ENCODE results near the gene CPSF4L. TPM values are rescaled to one million over a fixed set of nuclear protein-coding genes. Genes with fewer than 3 reads are reported as not detected.

The CPSF4L gene
- total and polyA plus RNA-seq, 12 donors, result not detected

DNA sequence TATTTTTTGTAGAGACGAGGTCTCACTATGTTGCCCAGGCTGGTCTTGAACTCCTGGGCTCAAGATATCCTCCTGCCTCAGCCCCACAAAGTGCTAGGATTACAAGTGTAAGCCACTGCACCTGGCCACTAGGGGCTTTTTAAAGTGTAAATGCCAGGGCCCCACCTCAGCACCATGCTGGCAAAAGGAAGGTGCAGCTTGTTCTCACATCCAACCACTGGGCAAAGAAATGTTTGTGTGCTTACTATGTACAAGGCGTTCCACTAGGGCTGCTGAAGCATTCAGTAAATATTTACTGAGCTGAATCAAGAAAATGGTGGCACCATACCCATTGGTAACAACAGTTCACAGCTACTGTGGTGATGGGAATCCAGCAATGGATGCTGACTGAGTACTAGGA lies 46.2 kb downstream of the CPSF4L start:
- 96 to 100% (median 98%) methylated on average over 2 of the region's 2 CpGs for WGBS, 4 donors
- Histone ChIP-seq H3K36me3 (replicated peaks in 1 of 2) (peaks cover 0 to 12% of the 10 kb centered on the region in 2 donors), H3K27ac (no peak overlapping the region), H3K9me3 (replicated peaks in 1 of 3) (no peaks in the 10 kb centered on the region), H3K4me3 (no peak overlapping the region), H3K4me1 (replicated peaks in 1 of 2) (no peaks in the 10 kb centered on the region), H3K27me3 (no peaks in the 10 kb centered on the region)
- DNase-seq, result no peak
- intact Hi-C loops (cut with DNase I), result no loop called here
- TF ChIP-seq POLR2A (IDR thresholded peaks at IDR 0.05), result no peak
- TF ChIP-seq, protein P1, sequence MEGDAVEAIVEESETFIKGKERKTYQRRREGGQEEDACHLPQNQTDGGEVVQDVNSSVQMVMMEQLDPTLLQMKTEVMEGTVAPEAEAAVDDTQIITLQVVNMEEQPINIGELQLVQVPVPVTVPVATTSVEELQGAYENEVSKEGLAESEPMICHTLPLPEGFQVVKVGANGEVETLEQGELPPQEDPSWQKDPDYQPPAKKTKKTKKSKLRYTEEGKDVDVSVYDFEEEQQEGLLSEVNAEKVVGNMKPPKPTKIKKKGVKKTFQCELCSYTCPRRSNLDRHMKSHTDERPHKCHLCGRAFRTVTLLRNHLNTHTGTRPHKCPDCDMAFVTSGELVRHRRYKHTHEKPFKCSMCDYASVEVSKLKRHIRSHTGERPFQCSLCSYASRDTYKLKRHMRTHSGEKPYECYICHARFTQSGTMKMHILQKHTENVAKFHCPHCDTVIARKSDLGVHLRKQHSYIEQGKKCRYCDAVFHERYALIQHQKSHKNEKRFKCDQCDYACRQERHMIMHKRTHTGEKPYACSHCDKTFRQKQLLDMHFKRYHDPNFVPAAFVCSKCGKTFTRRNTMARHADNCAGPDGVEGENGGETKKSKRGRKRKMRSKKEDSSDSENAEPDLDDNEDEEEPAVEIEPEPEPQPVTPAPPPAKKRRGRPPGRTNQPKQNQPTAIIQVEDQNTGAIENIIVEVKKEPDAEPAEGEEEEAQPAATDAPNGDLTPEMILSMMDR (IDR thresholded peaks at IDR 0.05), result no peak

DNA sequence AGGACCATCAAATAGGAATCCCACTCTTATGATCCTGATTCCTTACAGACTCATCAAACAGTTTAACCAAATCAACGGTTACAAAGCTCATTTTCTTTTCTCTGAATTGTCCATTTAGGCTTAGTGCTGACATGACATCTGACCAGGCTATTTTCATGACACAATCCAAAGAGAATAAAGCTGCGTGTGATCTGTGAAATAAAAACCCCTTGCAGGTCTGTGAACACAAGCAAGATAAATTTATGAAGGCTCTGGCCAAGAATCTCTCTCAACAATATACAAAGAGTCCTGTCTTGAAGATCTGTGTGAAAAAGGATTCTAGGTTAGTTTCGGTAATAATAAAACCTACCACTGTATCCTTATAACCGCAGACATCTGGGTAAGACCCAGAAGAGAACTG lies 46.8 kb downstream of the CPSF4L start:
- WGBS, 4 donors, result 77 to 85% (median 79%) methylated on average over 4 of the region's 4 CpGs
- Histone ChIP-seq H3K4me1 (replicated peaks in 1 of 2) (peaks cover 0 to 4% of the 10 kb centered on the region in 2 donors), H3K27ac (no peak overlapping the region), H3K36me3 (replicated peaks in 1 of 2) (peaks cover 0 to 13% of the 10 kb centered on the region in 2 donors), H3K27me3 (no peaks in the 10 kb centered on the region), H3K4me3 (no peak overlapping the region), H3K9me3 (replicated peaks in 1 of 3) (no peaks in the 10 kb centered on the region)
- TF ChIP-seq, protein P1 (IDR thresholded peaks at IDR 0.05), result no peak
- no peak for TF ChIP-seq POLR2A (IDR thresholded peaks at IDR 0.05)
- DNase-seq, result no peak
- intact Hi-C loops (cut with DNase I), result no loop called here

DNA sequence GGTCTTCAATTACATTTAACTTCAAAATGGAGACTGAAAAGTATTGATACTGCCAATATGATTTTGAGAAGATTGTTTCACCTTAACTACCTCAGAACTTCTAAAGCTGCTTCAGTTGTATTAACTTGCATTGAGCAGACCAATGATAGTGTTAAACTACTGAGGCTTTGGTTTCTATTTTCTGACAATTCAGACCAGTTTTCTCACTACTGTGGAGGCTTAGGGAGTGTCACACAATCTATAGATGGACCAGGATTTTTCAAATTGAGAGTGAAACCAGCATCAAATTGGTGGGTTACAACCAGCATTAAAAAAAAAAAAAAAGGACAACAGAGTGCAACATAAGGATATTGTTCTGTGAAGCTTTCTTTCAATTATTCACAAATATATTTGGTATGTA lies 47.7 kb downstream of the CPSF4L start:
- Histone ChIP-seq H3K4me3 (no peak overlapping the region), H3K4me1 (replicated peaks in 1 of 2) (peaks cover 0 to 6% of the 10 kb centered on the region in 2 donors), H3K36me3 (replicated peaks in 1 of 2) (peaks cover 0 to 21% of the 10 kb centered on the region in 2 donors), H3K27ac (no peak overlapping the region), H3K27me3 (no peaks in the 10 kb centered on the region), H3K9me3 (replicated peaks in 1 of 3) (no peaks in the 10 kb centered on the region)
- no peak for TF ChIP-seq POLR2A (IDR thresholded peaks at IDR 0.05)
- TF ChIP-seq, protein P1 (IDR thresholded peaks at IDR 0.05), result no peak
- DNase-seq, result no peak
- intact Hi-C loops (cut with DNase I), result no loop called here

DNA sequence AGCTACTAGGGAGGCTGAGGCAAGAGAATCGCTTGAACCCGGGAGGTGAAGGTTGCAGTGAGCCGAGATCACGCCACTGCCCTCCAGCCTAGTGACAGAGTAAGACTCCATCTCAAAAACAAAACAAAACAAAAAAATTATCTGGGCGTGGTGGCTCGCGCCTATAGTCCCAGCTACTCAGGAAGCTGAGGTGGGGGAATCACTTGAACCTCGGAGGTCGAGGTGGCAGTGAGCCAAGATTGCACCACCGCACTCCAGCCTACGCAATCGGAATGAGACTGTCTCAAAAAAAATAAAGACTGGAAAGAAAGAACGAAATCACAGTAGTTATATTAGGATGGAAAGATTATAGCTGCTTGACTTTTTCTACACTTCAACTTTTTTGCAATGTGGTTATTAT lies 49.9 kb downstream of the CPSF4L start:
- 68 to 72% (median 69%) methylated on average over 13 of the region's 13 CpGs for WGBS, 4 donors
- Histone ChIP-seq H3K27ac (no peak overlapping the region), H3K4me3 (no peak overlapping the region), H3K27me3 (no peaks in the 10 kb centered on the region), H3K9me3 (replicated peaks in 1 of 3) (no peaks in the 10 kb centered on the region), H3K36me3 (replicated peaks in 1 of 2) (peaks cover 0 to 34% of the 10 kb centered on the region in 2 donors), H3K4me1 (replicated peaks in 1 of 2) (peaks cover 0 to 6% of the 10 kb centered on the region in 2 donors)
- intact Hi-C loops (cut with DNase I), result no loop called here
- TF ChIP-seq, protein P1 (IDR thresholded peaks at IDR 0.05), result no peak
- TF ChIP-seq POLR2A (IDR thresholded peaks at IDR 0.05), result no peak
- peak in 2 of 7 donors; percentile 31 to 63 for DNase-seq

Data from adrenal gland (tissue), 12 donors.